ENCODE data around the gene WDR74. TPM values are rescaled to one million over a fixed set of nuclear protein-coding genes. Genes with fewer than 3 reads are reported as not detected.
"Not testable (repeated sequence)": the region's sequence is repeated elsewhere in the genome, so short reads cannot be mapped to it uniquely, and the experiment has no call there.

WDR74 gene
- total RNA-seq, 1 experiment from 2014 or later = 72.4 TPM

DNA sequence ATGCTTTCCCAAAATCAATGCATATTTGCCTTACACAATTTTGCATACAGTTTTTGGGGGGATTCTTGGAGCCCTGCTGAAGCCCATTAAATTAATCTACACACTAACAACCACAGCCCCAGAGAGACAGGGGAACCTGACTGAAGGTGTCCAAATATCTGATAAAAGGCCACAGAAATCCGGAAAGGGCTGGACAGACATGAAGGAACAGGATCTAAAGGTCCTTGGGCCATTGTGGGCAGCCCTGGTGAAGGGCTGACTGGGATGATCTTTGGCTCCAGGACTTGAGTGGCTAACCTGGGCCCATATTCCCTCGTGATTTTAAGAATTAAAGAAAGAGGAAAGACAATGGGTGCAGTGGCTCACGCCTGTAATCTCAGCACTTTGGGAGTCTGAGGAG lies 6.8 kb upstream of the WDR74 start:
- Histone ChIP-seq H3K4me3 (no peak overlapping the region), H3F3A (ENCODE audit: insufficient read depth, low read depth) (peaks cover 41% of the 10 kb centered on the region), H3K27ac (no peak overlapping the region), H2AFZ (no peak overlapping the region), H3K4me2 (no peak overlapping the region), H4K20me1 (ENCODE audit: insufficient read depth) (no peaks in the 10 kb centered on the region), H3K36me3 (ENCODE audit: low read depth) (no peaks in the 10 kb centered on the region), H3K9me3 (ENCODE audit: insufficient read depth, low read depth) (no peaks in the 10 kb centered on the region), H3K4me1 (replicated peaks; ENCODE audit: insufficient read depth) (peaks cover 8% of the 10 kb centered on the region), H3K9me2 (ENCODE audit: insufficient read depth) (no peaks in the 10 kb centered on the region), H3K79me2 (ENCODE audit: low read depth) (no peaks in the 10 kb centered on the region), H3K27me3 (ENCODE audit: insufficient read depth, low read depth) (no peaks in the 10 kb centered on the region)
- ChIA-PET CTCF (no interaction called here), POLR2A (ENCODE audit: unreplicated experiment) (interaction anchor here (0.7 kb wide), 1 partner anchor 80 kb away, joined by 3 read pairs; no protein-coding TSS in a partner anchor)
- DNase-seq = no peak
- no peak for TF ChIP-seq EZH2 (IDR thresholded peaks at IDR 0.05; ENCODE audit: low read depth)
- TF ChIP-seq, protein P1, sequence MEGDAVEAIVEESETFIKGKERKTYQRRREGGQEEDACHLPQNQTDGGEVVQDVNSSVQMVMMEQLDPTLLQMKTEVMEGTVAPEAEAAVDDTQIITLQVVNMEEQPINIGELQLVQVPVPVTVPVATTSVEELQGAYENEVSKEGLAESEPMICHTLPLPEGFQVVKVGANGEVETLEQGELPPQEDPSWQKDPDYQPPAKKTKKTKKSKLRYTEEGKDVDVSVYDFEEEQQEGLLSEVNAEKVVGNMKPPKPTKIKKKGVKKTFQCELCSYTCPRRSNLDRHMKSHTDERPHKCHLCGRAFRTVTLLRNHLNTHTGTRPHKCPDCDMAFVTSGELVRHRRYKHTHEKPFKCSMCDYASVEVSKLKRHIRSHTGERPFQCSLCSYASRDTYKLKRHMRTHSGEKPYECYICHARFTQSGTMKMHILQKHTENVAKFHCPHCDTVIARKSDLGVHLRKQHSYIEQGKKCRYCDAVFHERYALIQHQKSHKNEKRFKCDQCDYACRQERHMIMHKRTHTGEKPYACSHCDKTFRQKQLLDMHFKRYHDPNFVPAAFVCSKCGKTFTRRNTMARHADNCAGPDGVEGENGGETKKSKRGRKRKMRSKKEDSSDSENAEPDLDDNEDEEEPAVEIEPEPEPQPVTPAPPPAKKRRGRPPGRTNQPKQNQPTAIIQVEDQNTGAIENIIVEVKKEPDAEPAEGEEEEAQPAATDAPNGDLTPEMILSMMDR (conservative IDR thresholded peaks at IDR 0.05) = no peak
- intact Hi-C loops (cut with micrococcal nuclease; ENCODE audit: unreplicated experiment) = no loop called here
- BruUV-seq (replicated peaks) = no TSS peak

DNA sequence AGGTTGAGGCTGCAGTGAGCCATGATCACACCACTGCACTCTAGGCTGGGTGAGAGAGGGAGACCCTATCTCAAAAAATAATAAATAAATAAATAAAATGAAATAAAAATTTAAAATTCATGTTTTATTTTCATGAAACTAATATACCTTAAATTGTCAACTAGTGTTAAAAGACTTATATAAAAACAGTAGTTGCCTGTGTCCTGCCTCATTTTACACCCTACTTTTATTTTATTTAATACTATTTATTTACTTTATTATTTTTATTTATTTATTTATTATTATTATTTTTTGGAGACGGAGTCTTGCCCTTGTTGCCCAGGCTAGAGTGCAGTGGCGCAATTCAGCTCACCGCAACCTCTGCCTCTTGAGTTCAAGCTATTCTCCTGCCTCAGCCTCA lies 4.8 kb upstream of the WDR74 start:
- no peak for TF ChIP-seq EZH2 (IDR thresholded peaks at IDR 0.05; ENCODE audit: low read depth)
- TF ChIP-seq, protein P1 (conservative IDR thresholded peaks at IDR 0.05) = no peak
- no peak for DNase-seq
- H3K4me3 ChIP-seq = no peak overlapping the region
- no peaks in the 10 kb centered on the region for H3K9me2 ChIP-seq (ENCODE audit: insufficient read depth)
- H3K27ac ChIP-seq = no peak overlapping the region
- intact Hi-C loops (cut with micrococcal nuclease; ENCODE audit: unreplicated experiment) = loop anchor here (5.0 kb wide), 2 partner anchors 137 to 292 kb away; partner anchors contain the start of genes BSCL2 and GNG3
- no peak overlapping the region for H2AFZ ChIP-seq
- H3K36me3 ChIP-seq (ENCODE audit: low read depth) = no peaks in the 10 kb centered on the region
- no peak overlapping the region for H3K4me2 ChIP-seq
- H3K79me2 ChIP-seq (ENCODE audit: low read depth) = peaks cover 2% of the 10 kb centered on the region
- ChIA-PET CTCF (no interaction called here), POLR2A (ENCODE audit: unreplicated experiment) (no interaction called here)
- peaks cover 8% of the 10 kb centered on the region for H3K4me1 ChIP-seq (replicated peaks; ENCODE audit: insufficient read depth)
- BruUV-seq (replicated peaks) = no TSS peak
- H3F3A ChIP-seq (ENCODE audit: insufficient read depth, low read depth) = peaks cover 38% of the 10 kb centered on the region
- H3K9me3 ChIP-seq (ENCODE audit: insufficient read depth, low read depth) = no peaks in the 10 kb centered on the region
- no peaks in the 10 kb centered on the region for H3K27me3 ChIP-seq (ENCODE audit: insufficient read depth, low read depth)
- no peaks in the 10 kb centered on the region for H4K20me1 ChIP-seq (ENCODE audit: insufficient read depth)

DNA sequence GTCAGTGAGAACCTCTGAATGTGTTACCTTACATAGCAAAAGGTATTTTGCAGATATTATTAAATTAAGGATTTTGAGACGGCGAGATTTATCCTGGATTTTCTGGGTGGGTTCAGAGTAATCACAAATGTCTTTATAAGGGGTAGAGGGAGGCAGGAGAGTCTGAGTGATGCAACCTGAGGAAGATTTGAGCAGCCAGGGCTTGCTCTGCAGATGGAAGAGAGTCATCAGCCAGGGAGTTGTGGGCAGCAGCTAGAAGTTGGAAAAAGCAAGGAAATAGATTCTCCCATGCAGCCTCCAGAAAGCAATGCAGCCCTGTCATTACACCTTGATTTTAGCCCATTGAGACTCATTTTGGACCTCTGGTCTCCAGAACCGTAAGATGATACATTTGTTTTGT lies 4.1 kb upstream of the WDR74 start:
- no peaks in the 10 kb centered on the region for H3K9me3 ChIP-seq (ENCODE audit: insufficient read depth, low read depth)
- no peaks in the 10 kb centered on the region for H3K9me2 ChIP-seq (ENCODE audit: insufficient read depth)
- H2AFZ ChIP-seq = no peak overlapping the region
- ChIA-PET CTCF (no interaction called here), POLR2A (ENCODE audit: unreplicated experiment) (no interaction called here)
- H4K20me1 ChIP-seq (ENCODE audit: insufficient read depth) = no peaks in the 10 kb centered on the region
- H3K4me1 ChIP-seq (replicated peaks; ENCODE audit: insufficient read depth) = peaks cover 8% of the 10 kb centered on the region
- TF ChIP-seq, protein P1 (conservative IDR thresholded peaks at IDR 0.05) = no peak
- TF ChIP-seq EZH2 (IDR thresholded peaks at IDR 0.05; ENCODE audit: low read depth) = no peak
- H3K4me3 ChIP-seq = no peak overlapping the region
- H3K36me3 ChIP-seq (ENCODE audit: low read depth) = no peaks in the 10 kb centered on the region
- H3K27me3 ChIP-seq (ENCODE audit: insufficient read depth, low read depth) = no peaks in the 10 kb centered on the region
- peak in 1 of 2 experiments; percentile 26 for DNase-seq
- peaks cover 9% of the 10 kb centered on the region for H3K79me2 ChIP-seq (ENCODE audit: low read depth)
- no peak overlapping the region for H3K27ac ChIP-seq
- peaks cover 39% of the 10 kb centered on the region for H3F3A ChIP-seq (ENCODE audit: insufficient read depth, low read depth)
- no peak overlapping the region for H3K4me2 ChIP-seq
- intact Hi-C loops (cut with micrococcal nuclease; ENCODE audit: unreplicated experiment) = loop anchor here (5.0 kb wide), 2 partner anchors 136 to 291 kb away; partner anchors contain the start of genes BSCL2 and GNG3
- BruUV-seq (replicated peaks) = no TSS peak

DNA sequence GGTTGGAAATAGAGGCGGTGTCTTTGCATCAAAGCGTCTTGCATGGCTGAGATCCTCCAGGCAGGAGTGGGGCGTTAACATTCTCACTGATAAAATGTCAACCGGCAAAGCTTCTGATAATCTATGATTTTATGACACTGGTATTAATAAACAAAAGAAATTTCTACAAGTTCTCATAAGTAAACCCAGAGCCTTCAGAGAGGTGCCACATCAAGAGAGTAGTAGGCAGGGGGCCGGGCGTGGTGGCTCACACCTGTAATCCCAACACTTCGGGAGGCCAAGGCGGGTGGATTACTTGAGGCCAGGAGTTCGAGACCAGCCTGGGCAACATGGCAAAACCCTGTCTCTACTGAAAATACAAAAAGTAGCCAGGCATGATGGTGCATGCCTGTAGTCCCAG lies 3.5 kb upstream of the WDR74 start:
- H3K36me3 ChIP-seq (ENCODE audit: low read depth); BruUV-seq (replicated peaks); DNase-seq; H3K9me2 ChIP-seq (ENCODE audit: insufficient read depth); H3K27me3 ChIP-seq (ENCODE audit: insufficient read depth, low read depth); H4K20me1 ChIP-seq (ENCODE audit: insufficient read depth); H3K27ac ChIP-seq; H3K9me3 ChIP-seq (ENCODE audit: insufficient read depth, low read depth); H2AFZ ChIP-seq: not testable (repeated sequence)
- ChIA-PET CTCF (interaction anchor here (0.9 kb wide), 1 partner anchor 11 kb away, joined by 3 read pairs; no protein-coding TSS in a partner anchor), POLR2A (ENCODE audit: unreplicated experiment) (interaction anchor here (0.7 to 0.8 kb wide), 2 partner anchors 8 to 996 kb away, joined by 4 to 5 read pairs; no protein-coding TSS in a partner anchor)
- H3K4me3 ChIP-seq = peak overlapping the region; percentile 59; the same call in 1 of the 2 replicates
- peaks cover 15% of the 10 kb centered on the region for H3K79me2 ChIP-seq (ENCODE audit: low read depth)
- peaks cover 14% of the 10 kb centered on the region for H3K4me1 ChIP-seq (replicated peaks; ENCODE audit: insufficient read depth)
- H3F3A ChIP-seq (ENCODE audit: insufficient read depth, low read depth) = peaks cover 34% of the 10 kb centered on the region
- H3K4me2 ChIP-seq = peak overlapping the region; percentile 88
- intact Hi-C loops (cut with micrococcal nuclease; ENCODE audit: unreplicated experiment) = loop anchor here (1.0 to 5.0 kb wide), 3 partner anchors 9 to 291 kb away; partner anchors contain the start of genes BSCL2 and GNG3
